ENCODE results near the gene PLOD1. TPM values are rescaled to one million over a fixed set of nuclear protein-coding genes. Genes with fewer than 3 reads are reported as not detected.

Gene PLOD1
- total RNA-seq, 1 donor from 2014 or later = 204 TPM

DNA sequence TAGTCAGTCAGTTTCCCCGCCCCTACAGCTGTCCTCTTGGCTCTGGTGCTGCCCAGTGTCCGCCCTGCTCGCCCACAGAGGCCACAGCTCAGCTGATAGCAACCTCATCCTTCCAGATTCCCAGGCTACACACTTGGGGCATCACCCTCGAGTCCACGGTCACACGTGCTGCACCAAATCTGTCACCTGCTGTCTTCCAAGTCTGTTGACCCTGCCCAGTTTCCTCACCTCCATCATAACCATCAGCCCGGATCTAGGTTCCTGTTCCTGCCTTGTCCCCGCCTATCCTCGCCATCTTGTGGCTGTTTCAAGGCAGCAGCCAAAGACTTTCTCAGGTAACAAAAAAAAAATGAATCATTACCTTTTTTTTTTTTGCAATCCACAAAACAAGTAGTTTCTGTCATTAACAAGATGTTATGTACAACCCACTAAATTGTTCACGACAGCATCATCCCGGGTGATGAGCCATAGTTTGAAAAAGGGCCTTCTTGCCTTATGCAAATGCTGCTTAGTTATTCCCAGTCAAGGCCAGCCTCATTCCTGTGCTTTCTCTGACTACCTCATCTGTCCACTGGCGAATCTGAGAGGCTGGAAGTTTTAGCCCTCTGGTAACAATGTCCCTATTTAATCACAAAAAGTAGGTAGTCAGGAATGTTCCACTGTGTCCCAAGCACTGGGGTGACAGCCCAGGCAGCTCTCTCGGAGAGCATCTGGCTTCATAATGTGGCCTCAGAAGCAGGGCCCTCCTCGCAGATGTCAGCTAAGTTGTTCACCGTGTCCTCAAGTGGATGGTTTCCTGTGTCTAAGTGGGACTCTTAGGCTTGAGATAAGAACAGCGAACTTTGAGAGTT is 79.8 kb downstream of the PLOD1 start:
- Mint-ChIP-seq H3K27ac (ENCODE audit: unreplicated experiment) (peak overlapping the region; percentile 47), H3K9me3 (ENCODE audit: unreplicated experiment) (no peaks in the 10 kb centered on the region), H3K4me3 (ENCODE audit: unreplicated experiment) (no peak overlapping the region), H3K36me3 (ENCODE audit: unreplicated experiment) (peaks cover 24% of the 10 kb centered on the region), H3K4me1 (ENCODE audit: unreplicated experiment) (no peaks in the 10 kb centered on the region), H3K27me3 (ENCODE audit: unreplicated experiment) (no peaks in the 10 kb centered on the region)
- TF ChIP-seq, protein P1, sequence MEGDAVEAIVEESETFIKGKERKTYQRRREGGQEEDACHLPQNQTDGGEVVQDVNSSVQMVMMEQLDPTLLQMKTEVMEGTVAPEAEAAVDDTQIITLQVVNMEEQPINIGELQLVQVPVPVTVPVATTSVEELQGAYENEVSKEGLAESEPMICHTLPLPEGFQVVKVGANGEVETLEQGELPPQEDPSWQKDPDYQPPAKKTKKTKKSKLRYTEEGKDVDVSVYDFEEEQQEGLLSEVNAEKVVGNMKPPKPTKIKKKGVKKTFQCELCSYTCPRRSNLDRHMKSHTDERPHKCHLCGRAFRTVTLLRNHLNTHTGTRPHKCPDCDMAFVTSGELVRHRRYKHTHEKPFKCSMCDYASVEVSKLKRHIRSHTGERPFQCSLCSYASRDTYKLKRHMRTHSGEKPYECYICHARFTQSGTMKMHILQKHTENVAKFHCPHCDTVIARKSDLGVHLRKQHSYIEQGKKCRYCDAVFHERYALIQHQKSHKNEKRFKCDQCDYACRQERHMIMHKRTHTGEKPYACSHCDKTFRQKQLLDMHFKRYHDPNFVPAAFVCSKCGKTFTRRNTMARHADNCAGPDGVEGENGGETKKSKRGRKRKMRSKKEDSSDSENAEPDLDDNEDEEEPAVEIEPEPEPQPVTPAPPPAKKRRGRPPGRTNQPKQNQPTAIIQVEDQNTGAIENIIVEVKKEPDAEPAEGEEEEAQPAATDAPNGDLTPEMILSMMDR (IDR thresholded peaks at IDR 0.05) = no peak
- DNase-seq (ENCODE audit: extremely low spot score, unreplicated experiment) = no peak

GRCh38 chr1:12015001-12015491 is 80.5 kb downstream of the PLOD1 start:
- Mint-ChIP-seq H3K36me3 (ENCODE audit: unreplicated experiment) (peaks cover 20% of the 10 kb centered on the region), H3K4me1 (ENCODE audit: unreplicated experiment) (peaks cover 3% of the 10 kb centered on the region), H3K27me3 (ENCODE audit: unreplicated experiment) (no peaks in the 10 kb centered on the region), H3K9me3 (ENCODE audit: unreplicated experiment) (no peaks in the 10 kb centered on the region), H3K27ac (ENCODE audit: unreplicated experiment) (no peak overlapping the region), H3K4me3 (ENCODE audit: unreplicated experiment) (no peak overlapping the region)
- DNase-seq (ENCODE audit: extremely low spot score, unreplicated experiment) = no peak
- TF ChIP-seq, protein P1 (IDR thresholded peaks at IDR 0.05) = no peak

- Mint-ChIP-seq H3K4me3 (ENCODE audit: unreplicated experiment) (no peak overlapping the region), H3K9me3 (ENCODE audit: unreplicated experiment) (no peaks in the 10 kb centered on the region), H3K4me1 (ENCODE audit: unreplicated experiment) (peaks cover 5% of the 10 kb centered on the region), H3K27me3 (ENCODE audit: unreplicated experiment) (no peaks in the 10 kb centered on the region), H3K36me3 (ENCODE audit: unreplicated experiment) (peaks cover 18% of the 10 kb centered on the region), H3K27ac (ENCODE audit: unreplicated experiment) (no peak overlapping the region)
- no peak for DNase-seq (ENCODE audit: extremely low spot score, unreplicated experiment)
- TF ChIP-seq, protein P1 (IDR thresholded peaks at IDR 0.05) = no peak
Observed at GRCh38 chr1:12015499-12015898, 81.0 kb downstream of the PLOD1 start.

GRCh38 chr1:12016182-12016581 is 81.7 kb downstream of the PLOD1 start:
- no peak overlapping the region for H3K4me3 Mint-ChIP-seq (ENCODE audit: unreplicated experiment)
- H3K4me1 Mint-ChIP-seq (ENCODE audit: unreplicated experiment) = peaks cover 5% of the 10 kb centered on the region
- no peak for DNase-seq (ENCODE audit: extremely low spot score, unreplicated experiment)
- TF ChIP-seq, protein P1 (IDR thresholded peaks at IDR 0.05) = no peak
- no peak overlapping the region for H3K27ac Mint-ChIP-seq (ENCODE audit: unreplicated experiment)
- H3K36me3 Mint-ChIP-seq (ENCODE audit: unreplicated experiment) = peaks cover 13% of the 10 kb centered on the region
- H3K9me3 Mint-ChIP-seq (ENCODE audit: unreplicated experiment) = no peaks in the 10 kb centered on the region
- no peaks in the 10 kb centered on the region for H3K27me3 Mint-ChIP-seq (ENCODE audit: unreplicated experiment)

- H3K27ac Mint-ChIP-seq (ENCODE audit: unreplicated experiment) = peak overlapping the region; percentile 83
- no peaks in the 10 kb centered on the region for H3K9me3 Mint-ChIP-seq (ENCODE audit: unreplicated experiment)
- peaks cover 5% of the 10 kb centered on the region for H3K4me1 Mint-ChIP-seq (ENCODE audit: unreplicated experiment)
- H3K4me3 Mint-ChIP-seq (ENCODE audit: unreplicated experiment) = peak overlapping the region; percentile 85
- TF ChIP-seq, protein P1 (IDR thresholded peaks at IDR 0.05) = no peak
- H3K36me3 Mint-ChIP-seq (ENCODE audit: unreplicated experiment) = peaks cover 4% of the 10 kb centered on the region
- no peaks in the 10 kb centered on the region for H3K27me3 Mint-ChIP-seq (ENCODE audit: unreplicated experiment)
- no peak for DNase-seq (ENCODE audit: extremely low spot score, unreplicated experiment)
Observed at GRCh38 chr1:12019858-12020509, 85.5 kb downstream of the PLOD1 start.
